ENCODE results near the gene MAD1L1.

The MAD1L1 gene

GRCh38 chr7:2023877-2024566 is 208.7 kb downstream of the MAD1L1 start:
- no peak for DNase-seq
- H3K4me2 ChIP-seq (ENCODE audit: insufficient read depth, low read length) = no peak overlapping the region
- H3K36me3 ChIP-seq (ENCODE audit: insufficient read depth, low read length) = peaks cover 5% of the 10 kb centered on the region
- no peak overlapping the region for H3K27ac ChIP-seq (ENCODE audit: low read length)
- ATAC-seq (ENCODE audit: insufficient read depth, low read depth) = no peak
- peaks cover 6% of the 10 kb centered on the region; the same call in 1 of the 2 replicates for H3K4me1 ChIP-seq (ENCODE audit: insufficient read depth, low read length)
- H2AFZ ChIP-seq (ENCODE audit: low read depth, low read length) = no peak overlapping the region
- TF ChIP-seq CTCF (IDR thresholded peaks at IDR 0.05; ENCODE audit: borderline replicate concordance, extremely low read depth, low read length, poor library complexity, severe bottlenecking) = no peak
- no peak for TF ChIP-seq EZH2 (IDR thresholded peaks at IDR 0.05; ENCODE audit: borderline replicate concordance, low read depth, low read length, severe bottlenecking)
- H3K27me3 ChIP-seq (ENCODE audit: insufficient read depth, low read length, poor library complexity) = no peaks in the 10 kb centered on the region
- peaks cover 4% of the 10 kb centered on the region for H3K79me2 ChIP-seq (ENCODE audit: insufficient read depth, low read length)
- H4K20me1 ChIP-seq (ENCODE audit: insufficient read depth, low read length) = peaks cover 15% of the 10 kb centered on the region; the same call in 1 of the 2 replicates
- H3K4me3 ChIP-seq (ENCODE audit: low read depth in 1 of 2, low read length in 2 of 2) = no peak overlapping the region
- peaks cover 26% of the 10 kb centered on the region for H3K9me3 ChIP-seq (ENCODE audit: insufficient read depth, low read length, severe bottlenecking)
- H3K9ac ChIP-seq (ENCODE audit: low read depth, low read length) = no peak overlapping the region

GRCh38 chr7:2022737-2023250 is 210.0 kb downstream of the MAD1L1 start:
- no peak overlapping the region for H3K27ac ChIP-seq (ENCODE audit: low read length)
- no peaks in the 10 kb centered on the region; the same call in 1 of the 2 replicates for H3K36me3 ChIP-seq (ENCODE audit: insufficient read depth, low read length)
- peaks cover 6% of the 10 kb centered on the region; the same call in 1 of the 2 replicates for H3K4me1 ChIP-seq (ENCODE audit: insufficient read depth, low read length)
- no peak for TF ChIP-seq EZH2 (IDR thresholded peaks at IDR 0.05; ENCODE audit: borderline replicate concordance, low read depth, low read length, severe bottlenecking)
- no peak for TF ChIP-seq CTCF (IDR thresholded peaks at IDR 0.05; ENCODE audit: borderline replicate concordance, extremely low read depth, low read length, poor library complexity, severe bottlenecking)
- H3K4me2 ChIP-seq (ENCODE audit: insufficient read depth, low read length) = no peak overlapping the region
- DNase-seq = no peak
- H3K79me2 ChIP-seq (ENCODE audit: insufficient read depth, low read length) = peaks cover 7% of the 10 kb centered on the region
- peaks cover 18% of the 10 kb centered on the region for H3K9me3 ChIP-seq (ENCODE audit: insufficient read depth, low read length, severe bottlenecking)
- H3K27me3 ChIP-seq (ENCODE audit: insufficient read depth, low read length, poor library complexity) = no peaks in the 10 kb centered on the region
- no peak for ATAC-seq (ENCODE audit: insufficient read depth, low read depth)
- H3K4me3 ChIP-seq (ENCODE audit: low read depth in 1 of 2, low read length in 2 of 2) = no peak overlapping the region
- no peak overlapping the region for H3K9ac ChIP-seq (ENCODE audit: low read depth, low read length)
- peaks cover 22% of the 10 kb centered on the region; the same call in 1 of the 2 replicates for H4K20me1 ChIP-seq (ENCODE audit: insufficient read depth, low read length)
- no peak overlapping the region for H2AFZ ChIP-seq (ENCODE audit: low read depth, low read length)

GRCh38 chr7:2022021-2022409 is 210.7 kb downstream of the MAD1L1 start:
- H2AFZ ChIP-seq (ENCODE audit: low read depth, low read length) = no peak overlapping the region
- H3K4me2 ChIP-seq (ENCODE audit: insufficient read depth, low read length) = no peak overlapping the region
- H4K20me1 ChIP-seq (ENCODE audit: insufficient read depth, low read length) = peaks cover 22% of the 10 kb centered on the region; the same call in 1 of the 2 replicates
- DNase-seq = no peak
- H3K79me2 ChIP-seq (ENCODE audit: insufficient read depth, low read length) = peaks cover 7% of the 10 kb centered on the region
- no peak overlapping the region for H3K4me3 ChIP-seq (ENCODE audit: low read depth in 1 of 2, low read length in 2 of 2)
- no peak overlapping the region for H3K9ac ChIP-seq (ENCODE audit: low read depth, low read length)
- peaks cover 6% of the 10 kb centered on the region; the same call in 1 of the 2 replicates for H3K4me1 ChIP-seq (ENCODE audit: insufficient read depth, low read length)
- ATAC-seq (ENCODE audit: insufficient read depth, low read depth) = no peak
- H3K36me3 ChIP-seq (ENCODE audit: insufficient read depth, low read length) = peaks cover 6% of the 10 kb centered on the region
- TF ChIP-seq EZH2 (IDR thresholded peaks at IDR 0.05; ENCODE audit: borderline replicate concordance, low read depth, low read length, severe bottlenecking) (no peak), CTCF (IDR thresholded peaks at IDR 0.05; ENCODE audit: borderline replicate concordance, extremely low read depth, low read length, poor library complexity, severe bottlenecking) (no peak)
- no peak overlapping the region for H3K27ac ChIP-seq (ENCODE audit: low read length)
- no peaks in the 10 kb centered on the region for H3K27me3 ChIP-seq (ENCODE audit: insufficient read depth, low read length, poor library complexity)
- peaks cover 18% of the 10 kb centered on the region for H3K9me3 ChIP-seq (ENCODE audit: insufficient read depth, low read length, severe bottlenecking)

Data from DND-41 (cell line).